ENCODE results near the gene WNT1. TPM values are rescaled to one million over a fixed set of nuclear protein-coding genes. Genes with fewer than 3 reads are reported as not detected.

Gene WNT1
- total and polyA plus RNA-seq, 10 of the 15 experiments (the other 5 are each of a cell fraction or from before 2014, with no cell fraction given), result not detected

DNA sequence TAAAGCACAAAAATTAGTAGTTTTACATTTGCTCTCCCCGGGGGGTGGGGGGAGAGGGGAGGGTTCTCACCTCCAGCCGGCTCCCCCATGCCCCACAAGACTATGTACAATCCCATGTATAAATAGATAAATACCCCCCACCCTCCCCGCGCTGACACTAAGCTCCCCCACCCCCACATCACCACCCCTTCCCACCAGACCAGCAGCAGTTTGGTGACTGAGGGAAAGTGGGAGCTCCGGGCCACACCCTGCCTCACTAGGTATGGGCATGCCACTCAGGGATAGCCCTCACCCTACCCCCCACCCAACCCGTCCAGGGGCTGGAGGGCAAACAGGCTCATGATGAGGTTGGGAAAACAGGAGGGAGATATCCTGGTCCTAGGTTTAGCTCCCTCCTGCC is 42.3 kb downstream of the WNT1 start:
- 77% methylated on average over 6 of the region's 6 CpGs for WGBS (ENCODE audit: insufficient coverage, insufficient replicate concordance, low lambda C conversion rate, missing lambda C conversion rate)
- FAIRE-seq (no peak), DNase-seq (ENCODE audit: low read depth, low spot score) (no peak), ATAC-seq (no peak)
- no peaks in the 10 kb centered on the region for H4K20me1 ChIP-seq (ENCODE audit: control insufficient read depth, insufficient read depth)
- no peak overlapping the region for H3K9ac ChIP-seq (ENCODE audit: control insufficient read depth, insufficient read depth, low read length)
- no peak overlapping the region for H3K4me2 ChIP-seq (ENCODE audit: control insufficient read depth, insufficient read depth)
- SMC1A ChIA-PET (ENCODE audit: uncharacterized antibody, unreplicated experiment), result interaction anchor here (0.6 to 3.4 kb wide), 6 partner anchors 11 to 168 kb away, joined by 3 to 15 read pairs (median 4); no protein-coding TSS in a partner anchor
- no peak for TF ChIP-seq PRDM15 (CRISPR knock-in tag; IDR thresholded peaks at IDR 0.05)
- TF ChIP-seq MYC (IDR thresholded peaks at IDR 0.05; ENCODE audit: insufficient read depth, insufficient read length, insufficient replicate concordance, low read length, severe bottlenecking), result no peak
- TF ChIP-seq LARP7 (IDR thresholded peaks at IDR 0.05), result no peak
- TF ChIP-seq USF2 (IDR thresholded peaks at IDR 0.05; ENCODE audit: borderline replicate concordance, low read depth, low read length), result no peak
- TF ChIP-seq BCL11A (IDR thresholded peaks at IDR 0.05; ENCODE audit: low read depth, low read length), result no peak
- TF ChIP-seq HSF1 (IDR thresholded peaks at IDR 0.05; ENCODE audit: low read depth, low read length), result no peak
- no peak for TF ChIP-seq MYB (IDR thresholded peaks at IDR 0.05; ENCODE audit: borderline replicate concordance, low read depth, low read length)
- TF ChIP-seq POLR2A (IDR thresholded peaks at IDR 0.05; ENCODE audit: low read depth, low read length), result no peak
- in situ Hi-C loops (cut with MboI) (no loop called here), intact Hi-C loops (cut with micrococcal nuclease; ENCODE audit: unreplicated experiment) (no loop called here)
- CTCF ChIA-PET, result interaction anchor here (0.9 to 3.6 kb wide), 12 partner anchors 9 to 168 kb away, joined by 3 to 54 read pairs (median 7); partner anchors contain the start of genes DDN and DDX23
- H3K27me3 ChIP-seq (replicated peaks in 1 of 2; ENCODE audit: control insufficient read depth in 2 of 2, insufficient read depth in 2 of 2, low read length in 1 of 2), result no peaks in the 10 kb centered on the region
- 0 out of 2 replicates have a peak, but pooled peaks cover 3% of the 10 kb centered on the region for H3K4me1 ChIP-seq (ENCODE audit: control insufficient read depth, insufficient read depth, low read length)
- H3K79me2 ChIP-seq (ENCODE audit: control insufficient read depth, insufficient read depth, low read length), result peaks cover 17% of the 10 kb centered on the region
- no peak overlapping the region for H2AFZ ChIP-seq (ENCODE audit: control insufficient read depth, low read depth, low read length)
- H3K4me3 ChIP-seq, result no peak overlapping the region
- BruUV-seq (replicated peaks), result no TSS peak
- no peak overlapping the region for H3K27ac ChIP-seq (ENCODE audit: control insufficient read depth, insufficient read depth)
- RAD21 ChIA-PET (ENCODE audit: unreplicated experiment), result interaction anchor here (0.6 to 2.2 kb wide), 9 partner anchors 14 to 678 kb away, joined by 3 to 54 read pairs (median 4); partner anchors contain the start of genes ARF3, DDX23 and WNT1
- H3K36me3 ChIP-seq (ENCODE audit: control insufficient read depth in 2 of 2, insufficient read depth in 2 of 2, low read length in 1 of 2), result peaks cover 7 to 13% of the 10 kb centered on the region in 2 experiments
- H3K9me3 ChIP-seq (replicated peaks; ENCODE audit: control insufficient read depth, insufficient read depth, low read length), result no peaks in the 10 kb centered on the region
- POLR2A ChIA-PET, result interaction anchor here (0.6 to 1.7 kb wide), 4 partner anchors 21 to 215 kb away, joined by 3 to 39 read pairs (median 4); partner anchors contain the start of genes DDN and TUBA1B

Data from GM12878 (cell line).